Measurements from ENCODE around the gene USF3. TPM values are rescaled to one million over a fixed set of nuclear protein-coding genes. Genes with fewer than 3 reads are reported as not detected.

USF3 gene
- total and polyA plus RNA-seq, 9 of the 15 experiments (the other 6 are each of a cell fraction or from before 2014, with no cell fraction given): 1.4 to 6.9 (median 3.1) TPM

- H3K9ac ChIP-seq (ENCODE audit: insufficient read depth in 1 of 2, low read depth in 2 of 2, low read length in 2 of 2): no peak overlapping the region
- in situ Hi-C loops (cut with MboI) (no loop called here), intact Hi-C loops (cut with micrococcal nuclease) (no loop called here)
- H2AFZ ChIP-seq (ENCODE audit: low read depth, low read length): no peak overlapping the region
- no peaks in the 10 kb centered on the region for H3K36me3 ChIP-seq (ENCODE audit: control insufficient read depth, insufficient read depth, low read length)
- no peak for ATAC-seq
- BruUV-seq (replicated peaks): no TSS peak
- H3K27ac ChIP-seq (ENCODE audit: extremely low read depth, low read depth, low read length): no peak overlapping the region
- CTCF ChIA-PET (ENCODE audit: low intra/inter-chr PET ratio): no interaction called here
- no peaks in the 10 kb centered on the region for H3K27me3 ChIP-seq (ENCODE audit: control insufficient read depth in 2 of 2, insufficient read depth in 2 of 2, low read length in 2 of 2)
- no peak for DNase-seq (ENCODE audit: extremely low read depth in 1 of 4, low spot score in 3 of 4)
- H4K20me1 ChIP-seq (replicated peaks; ENCODE audit: control insufficient read depth, insufficient read depth, low read length): no peaks in the 10 kb centered on the region
- FAIRE-seq: no peak
- no peaks in the 10 kb centered on the region for H3K4me1 ChIP-seq (replicated peaks in 1 of 2; ENCODE audit: control insufficient read depth in 2 of 2, insufficient read depth in 2 of 2, low read length in 2 of 2)
- no peaks in the 10 kb centered on the region for H3K9me1 ChIP-seq (ENCODE audit: control insufficient read depth, insufficient read depth, low read length)
- H3K79me2 ChIP-seq (ENCODE audit: control insufficient read depth, insufficient read depth, low read length): no peaks in the 10 kb centered on the region
- H3K9me3 ChIP-seq (replicated peaks; ENCODE audit: control insufficient read depth, insufficient read depth, low read depth, low read length): no peaks in the 10 kb centered on the region
- no peak overlapping the region for H3K4me3 ChIP-seq
- no peak overlapping the region for H3K4me2 ChIP-seq (ENCODE audit: insufficient read depth, low read length)
- WGBS (ENCODE audit: insufficient coverage, low coverage, missing lambda C conversion rate): 56% methylated on average over 4 of the region's 4 CpGs
- POLR2A ChIA-PET: no interaction called here
- no peak for TF ChIP-seq NR2F6 (CRISPR knock-in tag; IDR thresholded peaks at IDR 0.05)
- TF ChIP-seq E2F6 (IDR thresholded peaks at IDR 0.05; ENCODE audit: borderline replicate concordance in 1 of 2, extremely low read depth in 1 of 2, insufficient read depth in 1 of 2, insufficient read length in 1 of 2, low read depth in 1 of 2, low read length in 1 of 2, poor library complexity in 1 of 2, severe bottlenecking in 1 of 2): no peak
- TF ChIP-seq ZNF77 (CRISPR knock-in tag; IDR thresholded peaks at IDR 0.05): no peak
- TF ChIP-seq GTF2B (IDR thresholded peaks at IDR 0.05; ENCODE audit: extremely low read depth, insufficient read length): no peak
- no peak for TF ChIP-seq KLF6 (CRISPR knock-in tag; IDR thresholded peaks at IDR 0.05; ENCODE audit: borderline replicate concordance)
- TF ChIP-seq, protein P1, sequence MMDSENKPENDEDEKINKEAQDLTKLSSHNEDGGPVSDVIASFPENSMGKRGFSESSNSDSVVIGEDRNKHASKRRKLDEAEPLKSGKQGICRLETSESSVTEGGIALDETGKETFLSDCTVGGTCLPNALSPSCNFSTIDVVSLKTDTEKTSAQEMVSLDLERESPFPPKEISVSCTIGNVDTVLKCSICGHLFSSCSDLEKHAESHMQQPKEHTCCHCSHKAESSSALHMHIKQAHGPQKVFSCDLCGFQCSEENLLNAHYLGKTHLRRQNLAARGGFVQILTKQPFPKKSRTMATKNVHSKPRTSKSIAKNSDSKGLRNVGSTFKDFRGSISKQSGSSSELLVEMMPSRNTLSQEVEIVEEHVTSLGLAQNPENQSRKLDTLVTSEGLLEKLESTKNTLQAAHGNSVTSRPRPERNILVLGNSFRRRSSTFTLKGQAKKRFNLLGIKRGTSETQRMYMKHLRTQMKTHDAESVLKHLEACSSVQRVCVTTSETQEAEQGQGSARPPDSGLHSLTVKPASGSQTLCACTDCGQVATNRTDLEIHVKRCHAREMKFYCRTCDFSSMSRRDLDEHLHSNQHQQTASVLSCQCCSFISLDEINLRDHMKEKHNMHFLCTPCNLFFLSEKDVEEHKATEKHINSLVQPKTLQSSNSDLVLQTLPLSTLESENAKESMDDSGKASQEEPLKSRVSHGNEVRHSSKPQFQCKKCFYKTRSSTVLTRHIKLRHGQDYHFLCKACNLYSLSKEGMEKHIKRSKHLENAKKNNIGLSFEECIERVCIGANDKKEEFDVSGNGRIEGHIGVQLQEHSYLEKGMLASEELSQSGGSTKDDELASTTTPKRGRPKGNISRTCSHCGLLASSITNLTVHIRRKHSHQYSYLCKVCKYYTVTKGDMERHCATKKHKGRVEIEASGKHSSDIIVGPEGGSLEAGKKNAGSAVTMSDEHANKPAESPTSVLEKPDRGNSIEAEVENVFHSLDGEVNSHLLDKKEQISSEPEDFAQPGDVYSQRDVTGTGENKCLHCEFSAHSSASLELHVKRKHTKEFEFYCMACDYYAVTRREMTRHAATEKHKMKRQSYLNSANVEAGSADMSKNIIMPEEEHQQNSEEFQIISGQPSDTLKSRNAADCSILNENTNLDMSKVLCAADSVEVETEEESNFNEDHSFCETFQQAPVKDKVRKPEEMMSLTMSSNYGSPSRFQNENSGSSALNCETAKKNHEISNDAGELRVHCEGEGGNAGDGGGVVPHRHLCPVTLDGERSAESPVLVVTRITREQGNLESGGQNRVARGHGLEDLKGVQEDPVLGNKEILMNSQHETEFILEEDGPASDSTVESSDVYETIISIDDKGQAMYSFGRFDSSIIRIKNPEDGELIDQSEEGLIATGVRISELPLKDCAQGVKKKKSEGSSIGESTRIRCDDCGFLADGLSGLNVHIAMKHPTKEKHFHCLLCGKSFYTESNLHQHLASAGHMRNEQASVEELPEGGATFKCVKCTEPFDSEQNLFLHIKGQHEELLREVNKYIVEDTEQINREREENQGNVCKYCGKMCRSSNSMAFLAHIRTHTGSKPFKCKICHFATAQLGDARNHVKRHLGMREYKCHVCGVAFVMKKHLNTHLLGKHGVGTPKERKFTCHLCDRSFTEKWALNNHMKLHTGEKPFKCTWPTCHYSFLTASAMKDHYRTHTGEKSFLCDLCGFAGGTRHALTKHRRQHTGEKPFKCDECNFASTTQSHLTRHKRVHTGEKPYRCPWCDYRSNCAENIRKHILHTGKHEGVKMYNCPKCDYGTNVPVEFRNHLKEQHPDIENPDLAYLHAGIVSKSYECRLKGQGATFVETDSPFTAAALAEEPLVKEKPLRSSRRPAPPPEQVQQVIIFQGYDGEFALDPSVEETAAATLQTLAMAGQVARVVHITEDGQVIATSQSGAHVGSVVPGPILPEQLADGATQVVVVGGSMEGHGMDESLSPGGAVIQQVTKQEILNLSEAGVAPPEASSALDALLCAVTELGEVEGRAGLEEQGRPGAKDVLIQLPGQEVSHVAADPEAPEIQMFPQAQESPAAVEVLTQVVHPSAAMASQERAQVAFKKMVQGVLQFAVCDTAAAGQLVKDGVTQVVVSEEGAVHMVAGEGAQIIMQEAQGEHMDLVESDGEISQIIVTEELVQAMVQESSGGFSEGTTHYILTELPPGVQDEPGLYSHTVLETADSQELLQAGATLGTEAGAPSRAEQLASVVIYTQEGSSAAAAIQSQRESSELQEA (IDR thresholded peaks at IDR 0.05; ENCODE audit: low read depth): no peak
- no peak for TF ChIP-seq CREBBP (IDR thresholded peaks at IDR 0.05; ENCODE audit: low read depth, low read length)
- no peak for TF ChIP-seq ZNF311 (CRISPR knock-in tag; IDR thresholded peaks at IDR 0.05)
- no peak for TF ChIP-seq PYGO2 (tag; IDR thresholded peaks at IDR 0.05)
- no peak for TF ChIP-seq CAMTA2 (CRISPR knock-in tag; conservative IDR thresholded peaks at IDR 0.05)
- TF ChIP-seq PML (IDR thresholded peaks at IDR 0.05; ENCODE audit: low read length): no peak
- no peak for TF ChIP-seq MLX (CRISPR knock-in tag; conservative IDR thresholded peaks at IDR 0.05)
- no peak for TF ChIP-seq ZFP36 (IDR thresholded peaks at IDR 0.05; ENCODE audit: low read depth, low read length, partially characterized antibody)
Measured at GRCh38 chr3:113660896-113661295, 35.5 kb downstream of the USF3 start.
